GM23338 (cell line): Measurements from ENCODE around the gene TSPAN5.

Experiments
- CREB1 ChIP-seq: fragments of 250-450 bp; sonication (Bioruptor Pico); IDR thresholded peaks from 2 replicates; pipeline ENCODE4 v1.5.0; 2020; ENCODE audit warnings: low read depth, mild to moderate bottlenecking, moderate library complexity
- CTCF ChIP-seq, 2 experiments: fragments of 200-600 bp in 1 of 2; sonication (generic) in 1 of 2; conservative IDR thresholded peaks; 2 replicates each; pipeline versions ENCODE4 v1.5.1 to v1.6.1; 2016 to 2017; ENCODE audit warnings: antibody characterized with exemption in 2 of 2, low read depth in 2 of 2, mild to moderate bottlenecking in 2 of 2, moderate library complexity in 1 of 2
- ETS1 ChIP-seq: IDR thresholded peaks from 2 replicates; pipeline ENCODE4 v1.6.1; 2016; ENCODE audit warnings: antibody characterized with exemption
- EZH2 ChIP-seq: fragments of 200-600 bp; sonication (generic); IDR thresholded peaks from one replicate; pipeline ENCODE4 v1.8.0; 2017; ENCODE audit warnings: antibody characterized with exemption, mild to moderate bottlenecking, low read depth; ENCODE audit not compliant: unreplicated experiment
- EZH2phosphoT487 ChIP-seq: fragments of 200-600 bp; sonication (generic); IDR thresholded peaks from one replicate; pipeline ENCODE4 v1.8.1; 2018; ENCODE audit warnings: antibody characterized with exemption; ENCODE audit not compliant: unreplicated experiment
- JUNB ChIP-seq: IDR thresholded peaks from one replicate; pipeline ENCODE4 v1.6.1; 2016; ENCODE audit warnings: antibody characterized with exemption; ENCODE audit not compliant: unreplicated experiment
- NANOG ChIP-seq: IDR thresholded peaks from 2 replicates; pipeline ENCODE4 v1.6.1; 2016; ENCODE audit warnings: antibody characterized with exemption, borderline replicate concordance
- POLR2AphosphoS5 ChIP-seq: IDR thresholded peaks from 2 replicates; pipeline ENCODE4 v1.6.1; 2016; ENCODE audit warnings: antibody characterized with exemption, low read depth
- REST ChIP-seq: IDR thresholded peaks from one replicate; pipeline ENCODE4 v1.6.1; 2018; ENCODE audit warnings: antibody characterized with exemption; ENCODE audit not compliant: unreplicated experiment
- STAT1 ChIP-seq: IDR thresholded peaks from one replicate; pipeline ENCODE4 v1.6.1; 2016; ENCODE audit warnings: antibody characterized with exemption; ENCODE audit not compliant: unreplicated experiment
- ZNF114 ChIP-seq: fragments of 250-450 bp; sonication (Bioruptor Pico); IDR thresholded peaks from 2 replicates; pipeline ENCODE4 v1.5.0; 2020; ENCODE audit warnings: mild to moderate bottlenecking, moderate library complexity
- ZNF331 ChIP-seq: fragments of 250-450 bp; sonication (Bioruptor Pico); IDR thresholded peaks from 2 replicates; pipeline ENCODE4 v1.5.0; 2020; ENCODE audit warnings: low read depth, mild to moderate bottlenecking, moderate library complexity
- ZNF462 ChIP-seq: fragments of 250-450 bp; sonication (Bioruptor Pico); IDR thresholded peaks from 2 replicates; pipeline ENCODE4 v1.5.0; 2020; ENCODE audit warnings: mild to moderate bottlenecking, moderate library complexity

DNA sequence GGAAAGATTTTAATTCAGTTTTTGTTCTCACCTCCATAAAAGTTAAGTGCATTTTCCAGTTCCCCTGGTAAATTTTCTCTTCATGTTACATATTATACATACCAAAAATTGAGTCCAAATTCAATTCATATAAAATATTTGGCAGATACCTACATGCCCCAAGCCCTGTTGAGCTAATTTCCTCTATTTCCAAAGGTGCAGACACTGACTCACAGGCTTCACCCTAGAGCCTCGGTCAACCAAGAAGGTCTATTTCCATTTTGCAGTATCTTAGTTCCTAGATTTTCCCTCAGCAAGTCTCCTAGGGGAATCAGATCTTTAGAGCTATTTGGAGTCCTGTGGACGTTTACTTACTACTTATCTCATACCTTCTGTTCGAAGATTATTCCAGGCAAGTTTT, 174.4 kb downstream of the TSPAN5 start:
- no peak for TF ChIP-seq CTCF (conservative IDR thresholded peaks at IDR 0.05; ENCODE audit: low read depth in 2 of 2)
- no peak for TF ChIP-seq CREB1 (CRISPR knock-in tag)
- TF ChIP-seq REST, result no peak
- TF ChIP-seq POLR2AphosphoS5, result no peak
- TF ChIP-seq EZH2, result no peak
- TF ChIP-seq EZH2phosphoT487, result no peak
- no peak for TF ChIP-seq JUNB
- TF ChIP-seq STAT1, result no peak
- no peak for TF ChIP-seq ETS1
- TF ChIP-seq ZNF331 (CRISPR knock-in tag), result no peak
- TF ChIP-seq ZNF114 (CRISPR knock-in tag), result no peak
- no peak for TF ChIP-seq NANOG
- TF ChIP-seq ZNF462, result no peak
